DND-41 (cell line): ENCODE results near the gene RELA.

Source experiments
- EZH2 ChIP-seq: IDR thresholded peaks from 3 replicates; pipeline ENCODE4 v1.6.1; 2012; ENCODE audit warnings: borderline replicate concordance, low read depth, mild to moderate bottlenecking, moderate library complexity, low read length, inconsistent platforms; ENCODE audit not compliant: severe bottlenecking
- TF ChIP-seq, protein P1 (sequence below): IDR thresholded peaks from 2 replicates; pipeline ENCODE4 v1.5.1; 2012; ENCODE audit warnings: borderline replicate concordance, low read length, moderate library complexity, mild to moderate bottlenecking; ENCODE audit not compliant: poor library complexity, severe bottlenecking; ENCODE audit errors: extremely low read depth

DNA sequence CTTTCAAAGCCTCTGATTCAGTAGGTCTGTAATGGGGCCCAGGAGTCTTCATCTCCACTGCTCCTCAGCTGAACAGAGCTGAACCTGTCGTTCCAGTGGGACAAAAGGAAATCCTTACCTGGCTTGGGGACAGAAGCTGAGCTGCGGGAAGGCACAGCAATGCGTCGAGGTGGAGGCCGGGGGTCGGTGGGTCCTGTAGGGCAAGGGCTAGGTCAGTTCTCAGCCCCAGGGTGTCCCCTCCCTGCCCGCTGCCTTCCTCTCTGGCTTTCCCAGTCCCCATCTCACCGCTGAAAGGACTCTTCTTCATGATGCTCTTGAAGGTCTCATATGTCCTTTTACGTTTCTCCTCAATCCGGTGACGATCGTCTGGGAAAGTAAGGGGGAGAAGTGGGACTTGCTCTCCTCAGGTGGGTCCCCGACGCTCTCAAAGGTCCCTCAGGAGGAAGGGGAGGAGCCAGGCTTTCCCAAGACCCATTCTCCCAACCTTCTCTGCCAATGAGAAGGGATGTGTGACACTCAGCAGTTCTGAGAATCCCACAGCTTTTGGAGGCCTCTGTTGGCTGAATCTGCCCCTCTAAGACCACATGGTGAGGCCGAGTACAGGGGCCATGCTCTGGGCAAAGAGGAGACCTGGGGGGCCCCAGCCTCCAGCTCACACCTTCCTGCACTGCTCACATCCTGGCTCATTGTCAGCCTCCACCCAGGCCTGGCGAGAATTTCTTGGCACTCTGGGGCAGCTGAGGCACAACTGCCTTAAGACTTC is 7.0 kb downstream of the RELA start:
- TF ChIP-seq, protein P1, sequence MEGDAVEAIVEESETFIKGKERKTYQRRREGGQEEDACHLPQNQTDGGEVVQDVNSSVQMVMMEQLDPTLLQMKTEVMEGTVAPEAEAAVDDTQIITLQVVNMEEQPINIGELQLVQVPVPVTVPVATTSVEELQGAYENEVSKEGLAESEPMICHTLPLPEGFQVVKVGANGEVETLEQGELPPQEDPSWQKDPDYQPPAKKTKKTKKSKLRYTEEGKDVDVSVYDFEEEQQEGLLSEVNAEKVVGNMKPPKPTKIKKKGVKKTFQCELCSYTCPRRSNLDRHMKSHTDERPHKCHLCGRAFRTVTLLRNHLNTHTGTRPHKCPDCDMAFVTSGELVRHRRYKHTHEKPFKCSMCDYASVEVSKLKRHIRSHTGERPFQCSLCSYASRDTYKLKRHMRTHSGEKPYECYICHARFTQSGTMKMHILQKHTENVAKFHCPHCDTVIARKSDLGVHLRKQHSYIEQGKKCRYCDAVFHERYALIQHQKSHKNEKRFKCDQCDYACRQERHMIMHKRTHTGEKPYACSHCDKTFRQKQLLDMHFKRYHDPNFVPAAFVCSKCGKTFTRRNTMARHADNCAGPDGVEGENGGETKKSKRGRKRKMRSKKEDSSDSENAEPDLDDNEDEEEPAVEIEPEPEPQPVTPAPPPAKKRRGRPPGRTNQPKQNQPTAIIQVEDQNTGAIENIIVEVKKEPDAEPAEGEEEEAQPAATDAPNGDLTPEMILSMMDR: no peak
- no peak for TF ChIP-seq EZH2
